Stimulated activated CD4-positive, alpha-beta T cell treated with anti-CD3 and anti-CD28 coated beads, Interleukin-4, amount 100 ng/mL, for 1 hour (primary cell): ENCODE measurements around the gene DFFB.

ENCODE experiments used
- DNase-seq: peaks from one replicate; pipeline ENCODE4 v3.0.0-alpha.2; 2020

Gene DFFB

GRCh38 chr1:3929126-3929525 is 71.8 kb downstream of the DFFB start:
- no peak for DNase-seq

GRCh38 chr1:3930301-3931006 is 73.2 kb downstream of the DFFB start:
- no peak for DNase-seq

- no peak for DNase-seq
These were observed 74.0 kb downstream of the DFFB start for GRCh38 chr1:3931007-3931912.

- DNase-seq = no peak
These were observed 75.1 kb downstream of the DFFB start for GRCh38 chr1:3932156-3932919.
